A549 (cell line): ENCODE results near the gene TWIST2.

Experiments used
- EP300 ChIP-seq, 2 experiments: fragments of >200 bp; sonication (Bioruptor Twin); formaldehyde crosslinking; IDR thresholded peaks; 2 replicates in 1 of 2; 3 replicates in 1 of 2; pipeline ENCODE4 v1.6.1; 2016 to 2017
- TF ChIP-seq, protein P1 (sequence below): fragments of >200 bp; sonication (Bioruptor Twin); formaldehyde crosslinking; IDR thresholded peaks from 3 replicates; pipeline ENCODE4 v1.5.1; 2016

DNA sequence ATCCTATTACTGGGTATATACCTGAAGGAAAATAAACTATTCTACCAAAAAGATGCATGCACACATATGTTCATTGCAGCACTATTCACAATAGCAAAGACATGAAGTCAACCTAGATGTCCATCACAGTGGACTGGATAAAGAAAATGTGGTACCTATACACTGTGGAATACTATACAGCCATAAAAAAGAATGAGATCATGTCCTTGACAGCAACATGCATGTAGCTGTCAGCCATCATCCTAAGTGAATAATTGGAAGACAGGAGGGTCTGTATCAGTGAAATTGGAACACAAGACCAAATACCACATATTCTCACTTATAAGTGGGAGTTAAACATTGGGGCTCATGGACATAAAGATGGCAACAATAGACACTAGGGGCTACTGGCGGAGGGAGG is 27.7 kb upstream of the TWIST2 start:
- no peak for TF ChIP-seq EP300 (IDR thresholded peaks at IDR 0.05)
- TF ChIP-seq, protein P1, sequence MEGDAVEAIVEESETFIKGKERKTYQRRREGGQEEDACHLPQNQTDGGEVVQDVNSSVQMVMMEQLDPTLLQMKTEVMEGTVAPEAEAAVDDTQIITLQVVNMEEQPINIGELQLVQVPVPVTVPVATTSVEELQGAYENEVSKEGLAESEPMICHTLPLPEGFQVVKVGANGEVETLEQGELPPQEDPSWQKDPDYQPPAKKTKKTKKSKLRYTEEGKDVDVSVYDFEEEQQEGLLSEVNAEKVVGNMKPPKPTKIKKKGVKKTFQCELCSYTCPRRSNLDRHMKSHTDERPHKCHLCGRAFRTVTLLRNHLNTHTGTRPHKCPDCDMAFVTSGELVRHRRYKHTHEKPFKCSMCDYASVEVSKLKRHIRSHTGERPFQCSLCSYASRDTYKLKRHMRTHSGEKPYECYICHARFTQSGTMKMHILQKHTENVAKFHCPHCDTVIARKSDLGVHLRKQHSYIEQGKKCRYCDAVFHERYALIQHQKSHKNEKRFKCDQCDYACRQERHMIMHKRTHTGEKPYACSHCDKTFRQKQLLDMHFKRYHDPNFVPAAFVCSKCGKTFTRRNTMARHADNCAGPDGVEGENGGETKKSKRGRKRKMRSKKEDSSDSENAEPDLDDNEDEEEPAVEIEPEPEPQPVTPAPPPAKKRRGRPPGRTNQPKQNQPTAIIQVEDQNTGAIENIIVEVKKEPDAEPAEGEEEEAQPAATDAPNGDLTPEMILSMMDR: no peak
